HCEC 1CT (cell line): Measurements from ENCODE around the gene MLYCD.
A peak's percentile ranks its signal among the peaks of the same experiment; 100 is the strongest.

Experiments used
- DNase-seq: peaks from one replicate; pipeline ENCODE4 v3.0.0-alpha.2; 2017

Gene MLYCD

GRCh38 chr16:83958137-83958845, 59.4 kb downstream of the MLYCD start:
- no peak for DNase-seq

- no peak for DNase-seq
Measured at GRCh38 chr16:83958846-83959565, 60.1 kb downstream of the MLYCD start.

DNA sequence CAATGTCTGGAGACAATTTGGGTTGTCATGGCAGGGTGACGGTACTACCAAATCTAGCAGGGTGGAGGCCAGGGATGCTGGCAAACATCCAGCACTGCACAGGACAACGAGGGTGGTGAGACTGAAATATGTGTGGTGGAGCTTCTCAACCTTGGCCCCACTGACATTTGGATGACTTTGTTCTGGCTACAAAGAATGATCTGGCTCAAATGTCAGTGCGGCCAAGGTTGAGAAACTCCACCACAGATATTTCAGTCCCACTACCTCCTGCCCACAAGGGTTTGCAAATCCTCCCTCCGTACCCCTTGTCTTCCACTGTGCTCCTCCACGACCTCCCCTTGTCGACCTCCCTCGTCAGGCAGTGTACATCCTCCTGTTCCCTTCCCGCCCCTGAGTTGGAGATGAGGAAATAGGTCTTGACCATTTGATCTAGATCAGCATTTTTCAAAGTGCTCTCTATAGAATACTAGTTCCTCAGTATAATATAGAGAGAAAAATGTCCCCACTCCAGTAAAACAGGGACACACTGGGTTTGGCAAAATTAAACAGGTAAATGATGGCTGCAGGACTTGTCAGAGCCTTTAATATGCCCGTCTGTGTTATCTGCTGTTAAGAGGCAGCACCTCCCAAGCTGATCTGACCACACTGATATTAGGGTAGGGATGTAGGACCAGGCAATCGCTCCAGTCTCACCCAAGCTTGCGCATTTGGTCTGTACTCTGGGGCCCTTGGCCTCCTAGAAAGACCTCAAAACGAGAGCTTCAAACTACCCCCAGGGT, 60.9 kb downstream of the MLYCD start:
- DNase-seq: no peak

DNA sequence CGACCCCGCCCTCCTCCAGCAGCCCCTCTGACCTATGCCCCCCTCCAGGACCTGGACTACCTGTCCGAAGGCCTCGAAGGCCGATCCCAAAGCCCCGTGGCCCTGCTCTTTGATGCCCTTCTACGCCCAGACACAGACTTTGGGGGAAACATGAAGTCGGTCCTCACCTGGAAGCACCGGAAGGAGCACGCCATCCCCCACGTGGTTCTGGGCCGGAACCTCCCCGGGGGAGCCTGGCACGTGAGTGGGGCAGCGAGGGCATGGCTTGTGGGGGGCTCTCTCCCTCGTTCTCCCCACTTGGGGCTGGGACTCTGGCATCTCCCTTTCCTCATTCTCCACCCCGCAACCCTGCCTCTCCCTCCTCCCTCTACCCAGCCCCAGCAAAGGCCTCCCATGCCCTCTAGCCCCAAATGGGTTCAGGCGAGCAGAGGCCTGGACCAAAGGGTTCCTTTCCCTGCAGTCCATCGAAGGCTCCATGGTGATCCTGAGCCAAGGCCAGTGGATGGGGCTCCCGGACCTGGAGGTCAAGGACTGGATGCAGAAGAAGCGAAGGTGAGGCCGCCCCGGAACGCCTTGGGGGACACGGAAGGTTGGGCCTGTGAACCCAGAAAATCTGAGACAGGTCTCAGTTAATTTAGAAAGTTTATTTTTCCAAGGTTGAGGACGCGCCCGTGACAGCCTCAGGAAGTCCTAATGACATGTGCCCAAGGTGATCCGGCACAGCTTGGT, 61.8 kb downstream of the MLYCD start:
- no peak for DNase-seq

DNA sequence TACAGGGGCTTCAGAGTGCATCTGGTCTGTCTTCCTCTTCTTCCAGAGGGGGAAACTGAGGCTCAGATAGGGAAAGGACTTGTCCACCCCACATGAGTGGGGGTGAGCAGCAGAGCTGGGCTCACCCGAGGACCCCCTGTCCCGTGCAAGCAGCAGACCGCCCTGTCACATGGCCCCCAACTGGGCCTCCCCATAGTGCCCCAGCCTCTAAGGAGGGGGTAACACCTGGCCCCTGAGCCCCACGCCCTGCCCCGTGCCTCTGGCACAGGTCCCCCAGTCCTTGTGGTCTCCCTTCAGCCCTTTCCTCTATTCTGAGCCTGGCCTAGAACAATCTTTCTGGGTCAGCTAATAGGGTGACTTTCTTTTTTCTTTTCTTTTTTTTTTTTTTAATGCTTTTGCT, 62.7 kb downstream of the MLYCD start:
- no peak for DNase-seq

GRCh38 chr16:83963277-83964119, 64.6 kb downstream of the MLYCD start:
- DNase-seq: no peak

DNA sequence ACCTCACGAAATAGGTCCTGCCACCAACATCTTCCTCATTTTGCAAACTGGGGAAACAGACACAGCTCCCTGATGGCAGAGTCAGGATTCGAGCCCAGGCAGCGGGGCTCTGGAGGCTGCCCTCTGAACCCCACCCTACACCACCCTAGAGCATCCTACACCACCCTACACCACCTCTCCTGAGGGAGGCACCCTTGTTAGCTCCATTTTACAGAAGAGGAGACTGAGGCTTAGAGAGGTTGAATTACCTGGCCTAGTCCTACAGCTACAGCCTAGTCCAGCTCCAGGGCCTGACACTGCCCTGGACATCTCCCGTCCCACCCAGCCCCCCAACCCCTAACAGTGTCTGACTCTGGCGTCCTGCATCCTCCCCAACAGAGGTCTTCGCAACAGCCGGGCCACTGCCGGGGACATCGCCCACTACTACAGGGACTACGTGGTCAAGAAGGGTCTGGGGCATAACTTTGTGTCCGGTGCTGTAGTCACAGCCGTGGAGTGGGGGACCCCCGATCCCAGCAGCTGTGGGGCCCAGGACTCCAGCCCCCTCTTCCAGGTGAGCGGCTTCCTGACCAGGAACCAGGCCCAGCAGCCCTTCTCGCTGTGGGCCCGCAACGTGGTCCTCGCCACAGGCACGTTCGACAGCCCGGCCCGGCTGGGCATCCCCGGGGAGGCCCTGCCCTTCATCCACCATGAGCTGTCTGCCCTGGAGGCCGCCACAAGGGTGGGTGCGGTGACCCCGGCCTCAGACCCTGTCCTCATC, 65.9 kb downstream of the MLYCD start:
- no peak for DNase-seq

GRCh38 chr16:83965444-83966152, 66.7 kb downstream of the MLYCD start:
- no peak for DNase-seq

DNA sequence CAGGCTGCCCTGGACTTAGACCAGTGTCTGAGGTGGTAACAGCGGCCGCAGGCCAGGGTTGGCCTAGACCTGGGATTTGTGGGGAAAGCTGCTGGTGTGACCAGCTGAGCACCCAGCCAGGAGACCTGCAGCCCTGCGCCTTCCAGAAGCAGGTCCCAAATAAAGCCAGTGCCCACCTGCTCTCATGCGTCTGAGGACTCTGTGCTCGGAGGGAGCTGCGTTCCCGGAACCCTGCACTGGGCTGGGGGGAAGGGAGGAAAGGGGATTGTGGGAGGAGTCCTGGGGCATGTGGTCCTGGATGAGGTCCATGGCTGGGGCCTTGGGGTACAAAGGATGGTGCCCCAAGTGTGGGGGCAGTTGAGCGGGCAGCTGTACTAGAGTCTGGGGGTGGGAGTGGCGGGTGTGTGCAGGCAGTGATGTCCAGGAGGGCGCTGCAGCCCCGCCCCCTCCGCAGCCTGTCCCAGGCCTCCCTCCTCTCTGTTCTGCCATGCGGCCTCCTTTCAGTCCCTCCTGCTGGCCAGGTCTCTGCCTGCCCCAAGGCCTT, 67.3 kb downstream of the MLYCD start:
- no peak for DNase-seq

- DNase-seq: no peak
Measured at GRCh38 chr16:83967091-83967490, 68.2 kb downstream of the MLYCD start.

DNA sequence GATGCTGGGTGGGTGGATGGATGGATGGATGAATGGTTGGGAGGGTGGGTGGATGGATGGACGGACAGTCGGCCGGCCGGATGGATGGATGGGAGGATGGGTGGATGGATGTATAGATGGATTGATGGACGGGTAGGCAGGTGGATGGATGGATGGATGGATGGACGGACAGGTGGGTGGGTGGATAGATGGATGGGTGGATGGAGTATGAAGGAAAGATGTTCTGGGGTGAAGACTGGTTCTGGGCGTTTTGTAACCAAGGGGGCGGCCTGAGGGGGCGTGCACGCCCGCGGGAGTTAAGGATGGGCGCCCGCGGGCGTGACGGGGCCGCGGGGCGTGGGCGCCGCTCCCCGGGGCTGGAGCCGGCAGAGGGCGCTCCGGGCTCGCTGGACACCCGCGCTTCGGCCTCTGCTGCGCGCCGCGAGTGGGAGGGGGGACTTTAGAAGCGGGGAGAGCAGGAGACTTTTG, 69.0 kb downstream of the MLYCD start, which contains the start of gene NECAB2:
Gene NECAB2 (plus strand): TSS at position 407 of the 468 bp plus-strand sequence. CDS start 405 bp downstream, outside the sequence.
- DNase-seq: peak; percentile 35

DNA sequence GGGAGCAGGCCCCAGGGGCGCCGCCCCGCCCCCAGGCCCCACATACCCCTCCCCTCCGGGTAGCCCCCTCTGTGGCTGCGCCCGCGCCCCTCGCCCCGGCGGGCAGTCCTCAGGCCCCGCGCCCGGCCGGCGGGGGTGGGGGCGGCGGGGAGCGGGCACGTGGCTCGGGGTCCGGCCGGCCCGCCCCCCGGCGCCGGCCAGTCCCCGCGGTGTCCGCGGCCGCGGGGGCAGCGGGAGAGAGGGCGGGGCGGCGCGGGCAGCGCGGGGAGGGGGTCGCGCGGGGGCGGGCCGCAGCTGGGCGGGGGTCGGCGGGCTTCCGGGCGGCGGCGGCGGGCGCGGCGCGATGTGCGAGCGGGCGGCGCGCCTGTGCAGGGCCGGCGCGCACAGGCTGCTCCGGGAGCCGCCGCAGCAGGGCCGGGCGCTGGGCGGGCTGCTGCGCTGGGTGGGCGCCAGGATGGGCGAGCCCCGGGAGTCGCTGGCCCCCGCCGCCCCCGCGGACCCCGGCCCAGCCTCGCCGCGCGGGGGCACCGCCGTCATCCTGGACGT, 69.5 kb downstream of the MLYCD start:
- DNase-seq: no peak

DNA sequence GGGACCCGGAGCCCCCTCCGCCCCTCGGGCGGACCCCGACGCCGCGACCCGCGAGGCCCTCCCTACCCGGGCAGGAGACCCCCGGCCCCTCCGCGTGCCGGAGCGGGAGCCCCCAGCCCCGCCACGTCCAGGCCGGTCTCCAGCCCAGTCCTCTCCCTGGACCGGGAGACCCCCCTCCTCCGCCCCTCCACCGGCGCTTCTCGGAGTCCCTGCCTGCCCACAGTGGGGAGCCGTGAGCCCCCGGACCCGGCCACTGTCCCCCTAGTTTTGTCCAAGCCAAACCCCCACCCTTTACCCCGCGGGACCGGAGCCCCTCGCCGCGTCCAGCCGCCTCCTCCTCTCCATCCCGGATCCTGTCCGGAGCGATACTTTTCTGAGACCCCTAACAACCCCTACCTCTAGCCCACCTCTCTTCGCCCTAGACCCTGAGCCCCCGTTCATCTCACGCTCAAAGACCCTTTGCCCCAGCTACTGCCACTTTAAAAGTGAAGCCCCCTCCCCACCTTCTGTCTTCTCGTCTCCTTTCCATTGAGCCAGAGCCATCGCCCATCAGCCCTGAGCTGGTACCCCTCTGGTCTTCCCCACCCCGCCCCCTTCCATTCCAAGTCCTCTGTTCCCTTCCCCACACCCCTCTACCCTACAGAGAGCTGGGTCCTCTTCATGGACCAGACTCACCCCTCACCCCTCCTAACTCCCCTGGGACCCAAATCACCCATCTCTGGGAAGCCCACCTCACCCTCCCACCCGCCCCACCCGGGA, 70.2 kb downstream of the MLYCD start:
- no peak for DNase-seq

DNA sequence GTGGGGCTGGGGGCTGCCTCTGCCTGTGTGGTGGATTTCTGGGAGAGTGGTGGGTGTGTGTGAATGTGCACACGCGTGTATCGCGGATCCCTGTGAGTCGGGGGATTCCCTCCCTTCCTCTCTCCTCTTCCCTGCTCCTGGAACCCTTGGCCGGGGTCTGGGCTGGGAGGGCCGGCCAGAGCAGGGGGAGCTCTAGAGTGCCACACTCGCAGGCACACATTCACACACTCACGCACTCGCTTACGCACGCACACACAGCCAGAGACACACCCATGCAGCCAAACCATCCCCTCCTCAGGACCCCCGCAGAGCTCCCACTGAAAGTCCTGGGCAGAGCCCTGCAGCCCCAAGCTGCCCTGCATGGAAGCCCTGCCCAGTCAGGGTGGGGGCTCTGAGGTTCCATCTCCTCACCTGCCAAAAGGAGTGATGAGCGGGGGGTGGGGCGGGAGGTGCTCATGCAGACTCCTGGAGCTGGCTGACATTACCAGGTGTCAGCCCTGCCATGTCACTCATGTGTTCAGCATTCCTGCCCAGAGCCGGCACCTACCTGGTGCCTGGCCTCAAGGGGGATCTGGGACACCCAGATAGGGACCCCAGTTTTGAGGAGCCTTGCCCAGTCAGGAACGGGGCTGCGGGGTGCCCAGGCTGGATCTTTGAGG, 71.0 kb downstream of the MLYCD start:
- DNase-seq: no peak

- no peak for DNase-seq
Measured at GRCh38 chr16:83970430-83970815, 71.5 kb downstream of the MLYCD start.

- no peak for DNase-seq
Measured at GRCh38 chr16:83971165-83972130, 72.5 kb downstream of the MLYCD start.
